ENCODE data around the gene TDP1. TPM values are rescaled to one million over a fixed set of nuclear protein-coding genes. Genes with fewer than 3 reads are reported as not detected.
A peak's percentile ranks its signal among the peaks of the same experiment; 100 is the strongest.

TDP1 gene
- total RNA-seq, 2 donors from 2014 or later = 12.6 to 13.2 TPM

DNA sequence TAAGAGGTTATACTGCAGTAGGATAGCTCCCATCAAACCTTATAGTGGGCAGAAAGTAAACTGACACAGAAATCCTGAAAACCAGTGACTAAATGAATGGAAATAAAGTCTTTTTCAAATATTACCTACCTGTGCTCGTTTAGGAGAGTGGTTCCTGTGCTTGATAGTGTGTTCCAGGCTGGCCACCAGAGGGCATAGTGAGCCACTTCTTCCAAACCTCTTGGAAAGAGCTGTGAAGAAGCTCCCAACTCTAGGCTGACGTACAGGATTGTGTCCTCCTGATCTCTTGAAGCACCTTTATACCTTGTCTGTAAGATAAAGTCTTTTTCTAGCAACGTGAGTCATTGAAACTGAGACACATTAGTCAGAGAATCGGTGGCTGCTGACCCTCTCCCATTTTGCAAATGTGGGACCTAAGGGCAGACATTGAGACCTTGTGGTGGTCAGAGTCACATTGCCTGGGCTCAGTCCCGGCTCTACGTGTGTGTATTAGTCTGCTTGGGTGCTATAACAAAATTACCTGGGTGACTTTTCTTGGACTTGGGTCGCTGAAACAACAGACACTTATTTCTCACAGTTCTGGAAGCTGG, 17.6 kb downstream of the TDP1 start:
- DNase-seq = peak; percentile 49 to 70
- intact Hi-C loops (cut with DNase I, micrococcal nuclease) = loop anchor here in 1 of 2 donors (5.0 kb wide), 1 partner anchor 264 kb away; no protein-coding TSS in a partner anchor
- peak; percentile 88 for ATAC-seq

DNA sequence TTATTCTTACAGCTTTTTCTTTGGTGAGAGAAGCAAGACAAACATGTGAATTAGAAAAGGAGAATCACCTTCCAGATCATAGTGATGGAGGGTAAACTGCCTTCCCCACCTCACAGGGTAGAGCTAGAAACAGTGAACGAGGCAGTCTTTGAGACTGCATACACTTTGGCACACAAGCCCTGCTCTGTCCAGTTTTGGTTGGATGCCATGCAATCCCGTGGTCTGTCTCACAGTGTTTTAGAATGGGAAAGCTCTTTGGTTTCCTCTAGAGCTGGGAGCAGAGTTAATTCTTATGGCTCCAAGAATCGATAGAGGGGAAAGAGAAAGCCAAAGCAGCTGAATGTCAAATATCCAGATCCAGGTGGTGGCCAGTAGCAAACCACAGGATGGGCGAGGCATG, 21.9 kb downstream of the TDP1 start:
- intact Hi-C loops (cut with DNase I, micrococcal nuclease) = no loop called here
- no peak for ATAC-seq
- DNase-seq = no peak

DNA sequence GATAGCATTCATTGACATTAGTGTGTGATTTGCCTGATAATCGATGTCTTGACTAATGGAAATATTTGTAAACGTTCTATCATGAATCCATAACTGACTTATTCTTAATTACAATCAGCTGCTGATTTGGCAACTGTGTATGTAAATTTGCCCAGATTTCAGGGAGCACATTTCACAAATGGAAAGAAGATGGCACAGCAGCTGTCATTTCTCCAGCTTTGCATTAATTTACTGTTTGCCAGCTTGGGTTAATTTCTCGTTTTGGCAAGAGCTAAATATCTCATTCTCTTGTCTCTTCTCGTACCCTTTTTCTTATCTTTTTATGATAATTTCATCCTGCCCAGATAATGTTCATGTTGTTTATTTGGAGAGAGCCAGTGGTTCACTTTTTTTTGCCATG, 22.9 kb downstream of the TDP1 start:
- intact Hi-C loops (cut with DNase I, micrococcal nuclease) = no loop called here
- DNase-seq = no peak
- no peak for ATAC-seq

DNA sequence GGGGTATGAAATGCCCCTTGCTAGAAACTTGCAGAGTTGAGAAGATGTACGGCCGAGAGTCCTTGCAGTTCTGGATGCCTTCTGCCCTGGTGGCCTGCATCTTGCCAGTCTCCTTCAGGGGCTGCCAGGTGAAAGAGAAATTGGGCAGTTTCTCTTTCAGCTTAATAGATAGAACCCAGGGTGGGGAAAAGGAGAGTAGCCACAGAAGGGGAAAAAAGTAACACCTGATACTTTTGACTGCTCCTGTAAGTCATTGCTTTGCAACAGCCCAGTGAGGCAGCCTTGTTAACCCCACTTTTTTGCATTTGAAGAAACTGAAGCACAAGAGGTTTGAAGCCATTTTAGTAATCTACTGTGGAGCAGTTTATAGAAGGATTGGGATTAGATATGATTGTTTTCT, 27.6 kb downstream of the TDP1 start:
- intact Hi-C loops (cut with DNase I, micrococcal nuclease) = no loop called here
- ATAC-seq (no peak), DNase-seq (no peak)

DNA sequence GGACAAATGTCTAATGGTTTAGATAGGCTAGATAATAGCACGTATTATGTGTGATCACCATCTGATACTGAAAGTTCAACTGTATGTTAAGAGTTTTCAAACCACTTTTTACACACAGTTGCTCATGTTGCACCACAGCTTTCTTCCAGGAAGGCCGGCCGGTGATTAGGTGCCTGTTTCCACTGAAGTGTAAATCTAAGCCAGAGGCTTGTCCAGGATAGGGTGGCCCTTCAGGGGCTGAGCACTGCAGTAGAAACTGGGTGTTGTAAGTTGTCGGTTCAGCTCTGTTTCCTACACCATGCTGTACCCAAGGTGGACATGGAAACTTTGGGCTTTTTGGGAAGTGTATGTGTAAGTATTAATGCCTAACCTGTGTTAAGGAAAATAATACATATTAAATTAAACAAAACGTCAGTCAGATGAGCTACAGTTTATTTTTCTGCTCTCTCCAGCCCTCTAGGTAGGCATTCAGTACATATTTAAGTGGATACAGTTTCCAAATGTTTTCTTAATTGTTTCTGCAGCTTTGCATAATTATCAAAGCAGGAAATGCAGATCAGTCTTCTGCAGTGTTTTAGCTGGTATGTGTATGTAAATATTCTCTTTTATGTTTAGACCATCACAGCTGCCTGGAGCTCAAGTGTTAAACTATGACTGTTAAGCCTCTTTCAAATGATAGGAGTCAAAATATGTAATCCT, 30.9 kb downstream of the TDP1 start:
- ATAC-seq (no peak), DNase-seq (no peak)
- intact Hi-C loops (cut with DNase I, micrococcal nuclease) = no loop called here

DNA sequence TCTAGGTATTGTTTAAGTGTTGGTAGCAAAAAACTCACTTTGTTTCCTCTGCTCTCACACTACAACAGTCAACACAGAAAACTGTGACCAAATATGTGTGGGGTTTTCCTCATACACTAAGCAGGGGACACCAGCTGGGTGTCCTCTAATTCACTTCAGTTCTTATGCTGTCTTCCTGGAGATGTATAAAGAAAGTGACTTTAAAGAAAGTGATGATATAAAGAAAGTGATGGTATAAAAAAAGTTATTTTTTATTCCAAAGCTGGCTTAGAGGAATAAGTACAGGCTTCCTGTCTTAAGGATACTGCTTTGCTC, 31.4 kb downstream of the TDP1 start:
- ATAC-seq (no peak), DNase-seq (no peak)
- intact Hi-C loops (cut with DNase I, micrococcal nuclease) = no loop called here

DNA sequence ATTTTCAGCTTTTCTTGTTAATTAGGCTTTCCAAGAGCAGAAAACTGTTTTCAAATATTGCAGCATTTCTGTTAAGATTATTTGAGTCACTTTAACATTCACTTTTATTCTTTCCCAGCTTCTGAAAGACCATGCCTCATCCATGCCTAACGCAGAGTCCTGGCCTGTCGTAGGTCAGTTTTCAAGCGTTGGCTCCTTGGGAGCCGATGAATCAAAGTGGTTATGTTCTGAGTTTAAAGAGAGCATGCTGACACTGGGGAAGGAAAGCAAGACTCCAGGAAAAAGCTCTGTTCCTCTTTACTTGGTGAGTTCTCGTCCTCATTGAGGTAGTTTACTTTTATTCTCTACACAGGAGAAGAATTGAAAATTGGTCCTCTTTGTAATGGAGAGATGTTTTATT, 33.1 kb downstream of the TDP1 start:
- DNase-seq (no peak), ATAC-seq (no peak)
- intact Hi-C loops (cut with DNase I, micrococcal nuclease) = no loop called here

DNA sequence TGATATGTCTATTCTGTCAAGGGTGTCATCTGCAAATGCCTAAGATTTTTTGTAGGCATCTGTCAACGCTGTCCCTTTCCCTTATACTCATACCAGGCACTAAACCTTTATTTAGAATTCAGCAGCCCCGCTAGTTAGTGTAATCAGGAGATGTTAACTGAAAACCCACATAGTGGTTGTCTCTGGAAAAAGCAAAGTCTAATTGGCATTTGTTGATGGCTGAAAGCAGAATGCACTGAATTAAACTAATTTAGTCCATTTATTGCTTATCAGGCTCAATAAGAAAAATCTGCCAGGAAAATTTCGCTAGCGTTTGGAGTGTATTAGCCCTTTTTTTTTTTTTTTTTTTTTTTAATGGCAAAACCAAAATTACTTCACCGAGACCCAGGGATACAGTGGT, 34.5 kb downstream of the TDP1 start:
- DNase-seq (no peak), ATAC-seq (no peak)
- intact Hi-C loops (cut with DNase I, micrococcal nuclease) = no loop called here

DNA sequence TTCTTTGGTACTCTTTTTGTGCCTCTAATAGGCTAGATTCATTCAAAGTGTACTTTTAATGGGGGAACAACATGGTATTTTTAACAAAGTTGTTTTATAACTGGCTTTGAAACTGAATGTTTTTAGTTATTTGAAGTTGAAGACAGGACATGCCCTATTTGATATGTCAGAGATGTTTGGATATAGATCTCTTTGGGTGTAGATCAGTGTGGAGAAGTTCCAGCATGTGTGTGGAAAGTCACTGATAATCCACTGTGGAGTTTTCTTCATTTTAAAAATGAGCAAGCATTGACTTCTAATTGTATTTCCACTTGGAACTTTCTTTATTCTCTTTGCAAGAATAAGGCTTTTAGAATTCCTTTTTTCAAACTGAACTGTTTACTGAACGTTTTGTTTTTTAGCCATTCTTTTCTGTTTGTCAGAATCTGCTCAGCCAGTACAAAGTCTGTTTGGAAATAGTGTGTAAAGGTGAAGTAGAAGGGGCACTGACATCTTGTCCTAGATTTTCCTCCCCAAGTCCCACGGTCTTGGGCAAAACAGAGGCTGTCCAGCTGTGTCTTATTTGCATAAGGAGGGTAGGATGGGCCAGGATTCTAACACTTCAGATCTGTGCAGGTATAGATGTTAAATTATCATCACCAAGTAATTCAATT, 35.0 kb downstream of the TDP1 start:
- DNase-seq (no peak), ATAC-seq (no peak)
- intact Hi-C loops (cut with DNase I, micrococcal nuclease) = no loop called here

DNA sequence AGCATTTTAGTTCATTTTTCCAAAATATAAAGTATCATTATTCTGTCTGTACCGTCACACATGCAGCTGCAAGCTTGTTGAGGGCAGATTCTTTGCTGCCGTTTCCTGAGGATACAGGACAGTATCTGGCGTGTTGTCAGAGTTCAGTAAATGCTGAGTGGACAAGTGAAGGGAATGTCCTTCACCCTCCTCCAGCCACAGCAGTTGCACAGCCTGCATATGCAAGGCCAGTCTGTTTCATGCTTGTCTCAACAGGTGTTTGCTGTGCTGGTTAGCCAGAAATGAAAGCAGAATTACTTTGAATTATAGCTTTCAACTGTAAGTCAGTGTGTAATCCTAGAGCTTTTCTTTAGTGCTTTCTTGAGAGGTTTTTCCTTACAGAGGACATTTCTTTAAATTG, 36.5 kb downstream of the TDP1 start:
- no peak for ATAC-seq
- intact Hi-C loops (cut with DNase I, micrococcal nuclease) = no loop called here
- DNase-seq = no peak

DNA sequence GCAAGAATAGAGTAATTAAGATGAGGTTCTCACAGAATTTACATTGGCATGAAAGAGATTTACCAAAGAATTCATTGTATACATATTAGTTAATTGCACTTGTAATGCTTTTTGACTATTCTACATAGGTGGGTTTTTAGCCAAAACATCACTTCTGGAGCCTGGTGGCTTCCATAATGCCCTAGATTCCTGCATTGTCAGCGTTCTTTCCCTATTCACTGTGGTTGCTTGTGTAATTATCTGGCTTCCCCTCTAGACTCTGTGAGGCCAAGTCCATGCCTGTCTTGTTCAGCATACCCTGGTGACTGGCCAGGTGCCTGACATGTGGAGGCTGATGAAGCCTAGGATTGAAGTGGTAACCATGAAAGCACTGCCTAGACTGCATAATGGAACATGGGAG, 41.2 kb downstream of the TDP1 start:
- ATAC-seq (no peak), DNase-seq (no peak)
- intact Hi-C loops (cut with DNase I, micrococcal nuclease) = no loop called here

DNA sequence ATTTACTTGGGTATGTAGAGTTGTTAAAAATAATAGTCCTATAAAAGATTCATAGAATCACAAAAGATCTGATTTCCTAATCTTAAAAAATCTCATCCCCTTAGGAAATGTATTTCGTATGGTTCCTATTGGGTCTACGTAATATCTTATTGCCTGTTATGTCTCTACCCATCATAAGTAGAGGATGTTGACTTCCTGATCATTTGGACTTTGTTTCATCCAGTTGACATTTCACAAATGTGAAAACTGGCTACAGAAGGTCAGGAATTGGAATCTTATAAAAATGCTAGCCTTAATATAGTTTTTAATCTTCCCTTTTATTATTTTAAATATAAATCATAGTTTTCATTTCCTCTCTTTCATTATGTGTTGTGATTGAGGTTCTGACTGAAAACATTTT, 45.2 kb downstream of the TDP1 start:
- intact Hi-C loops (cut with DNase I, micrococcal nuclease) = no loop called here
- no peak for ATAC-seq

DNA sequence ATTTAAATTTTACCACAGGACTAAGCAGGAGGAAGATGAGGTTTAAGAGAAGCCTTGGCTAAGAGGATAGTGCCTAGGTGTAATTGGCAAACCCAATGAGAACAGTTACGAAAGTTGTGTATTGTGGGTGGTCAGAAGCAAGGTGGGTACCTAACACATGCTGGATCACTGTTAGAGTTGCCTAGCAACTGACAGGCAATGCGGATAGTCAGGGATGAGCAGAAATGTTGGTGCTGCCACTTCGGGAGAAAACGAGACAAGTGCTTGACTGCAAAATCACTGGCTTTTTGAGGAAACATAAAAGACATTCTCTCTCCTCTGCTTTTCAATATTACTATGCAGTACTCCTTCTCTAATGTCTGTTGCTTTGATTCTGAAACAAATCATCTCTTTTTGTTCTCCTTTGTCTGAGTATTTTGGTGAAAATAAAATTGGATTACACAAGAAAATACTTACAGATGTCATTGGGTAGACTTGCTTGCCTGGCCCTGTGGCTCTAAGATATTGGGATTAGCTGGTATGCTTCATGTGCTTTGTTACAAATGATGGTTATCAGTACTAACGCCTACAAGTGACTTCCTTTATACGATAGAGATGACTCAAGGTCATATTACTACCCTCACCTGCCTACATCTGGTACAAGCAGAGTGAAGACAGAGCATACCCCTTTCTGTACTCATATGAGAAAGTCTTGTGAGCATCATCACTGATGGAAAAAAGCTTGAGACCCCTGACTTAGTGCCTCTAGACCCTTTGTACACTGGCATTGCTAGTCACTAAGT, 48.0 kb downstream of the TDP1 start:
- intact Hi-C loops (cut with DNase I, micrococcal nuclease) = no loop called here
- ATAC-seq (no peak), DNase-seq (no peak)

More for the DNA sequence above, 45.2 kb downstream of the TDP1 start:
- DNase-seq = no peak

DNA sequence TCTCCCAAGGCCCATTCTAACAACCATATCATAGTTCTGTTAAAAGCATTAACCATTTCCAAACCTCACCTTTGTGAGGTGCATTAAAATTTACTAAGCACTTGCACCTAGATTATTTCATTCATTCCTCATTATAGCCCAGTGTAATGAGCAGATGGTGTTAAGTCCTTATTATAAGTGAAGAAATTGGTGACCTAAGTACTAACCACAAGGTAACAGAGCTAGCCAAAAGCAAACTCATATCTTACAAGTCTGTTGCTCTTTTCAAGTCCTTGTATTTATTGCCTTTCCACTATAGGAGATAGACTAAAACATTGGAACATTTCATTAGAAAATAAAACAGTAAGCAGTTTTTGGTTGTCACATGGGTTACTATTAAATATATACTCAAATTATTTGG, 49.7 kb downstream of the TDP1 start:
- intact Hi-C loops (cut with DNase I, micrococcal nuclease) = no loop called here
- no peak for ATAC-seq
- no peak for DNase-seq

DNA sequence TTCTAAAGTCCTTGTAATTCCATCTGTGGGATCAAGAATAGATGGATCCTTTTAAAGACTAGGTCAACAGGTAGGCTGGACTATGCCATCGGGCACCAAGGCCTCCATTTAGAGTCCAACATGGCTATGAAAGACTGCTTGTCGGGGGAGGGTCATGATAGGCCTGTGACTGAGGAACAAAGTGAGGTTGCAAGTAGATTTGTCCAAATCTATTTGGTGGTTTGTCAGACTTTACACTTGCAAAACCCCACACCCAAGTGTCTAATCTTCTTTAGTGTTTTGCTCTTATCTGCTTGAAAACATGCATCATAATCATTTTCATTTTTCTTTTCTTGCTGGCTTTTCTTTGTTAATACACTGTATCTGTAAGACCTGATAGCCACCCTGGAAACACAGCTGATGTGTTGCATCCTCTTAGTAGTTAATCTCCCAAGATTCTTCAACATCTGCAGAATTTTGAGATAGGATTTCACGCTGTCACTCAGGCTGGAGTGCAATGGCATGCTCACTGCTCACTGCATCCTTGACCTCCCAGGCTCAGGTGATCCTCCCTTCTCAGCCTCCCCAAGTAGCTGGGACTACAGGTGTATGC, 50.3 kb downstream of the TDP1 start:
- intact Hi-C loops (cut with DNase I, micrococcal nuclease) = no loop called here
- ATAC-seq (no peak), DNase-seq (no peak)

DNA sequence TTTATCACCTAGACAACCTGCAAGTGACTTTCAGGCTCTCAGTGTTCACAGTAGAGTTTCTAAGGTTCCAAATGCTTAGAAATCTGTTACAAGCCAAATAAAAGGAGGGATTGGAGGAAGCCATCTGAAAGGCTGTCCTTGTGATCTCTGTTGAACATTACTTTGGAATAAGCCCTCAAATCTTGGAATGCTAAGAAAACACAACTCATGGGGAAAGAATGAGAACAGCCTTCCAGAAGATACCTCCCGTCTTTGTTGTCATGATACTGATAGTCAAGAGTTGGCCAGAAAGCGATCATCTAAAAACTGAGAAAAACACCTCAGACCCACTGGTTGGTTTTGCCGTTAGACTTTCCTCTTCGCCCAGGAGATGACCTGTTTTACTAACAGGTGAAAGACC, 61.6 kb downstream of the TDP1 start:
- DNase-seq (no peak), ATAC-seq (no peak)
- intact Hi-C loops (cut with DNase I, micrococcal nuclease) = no loop called here

DNA sequence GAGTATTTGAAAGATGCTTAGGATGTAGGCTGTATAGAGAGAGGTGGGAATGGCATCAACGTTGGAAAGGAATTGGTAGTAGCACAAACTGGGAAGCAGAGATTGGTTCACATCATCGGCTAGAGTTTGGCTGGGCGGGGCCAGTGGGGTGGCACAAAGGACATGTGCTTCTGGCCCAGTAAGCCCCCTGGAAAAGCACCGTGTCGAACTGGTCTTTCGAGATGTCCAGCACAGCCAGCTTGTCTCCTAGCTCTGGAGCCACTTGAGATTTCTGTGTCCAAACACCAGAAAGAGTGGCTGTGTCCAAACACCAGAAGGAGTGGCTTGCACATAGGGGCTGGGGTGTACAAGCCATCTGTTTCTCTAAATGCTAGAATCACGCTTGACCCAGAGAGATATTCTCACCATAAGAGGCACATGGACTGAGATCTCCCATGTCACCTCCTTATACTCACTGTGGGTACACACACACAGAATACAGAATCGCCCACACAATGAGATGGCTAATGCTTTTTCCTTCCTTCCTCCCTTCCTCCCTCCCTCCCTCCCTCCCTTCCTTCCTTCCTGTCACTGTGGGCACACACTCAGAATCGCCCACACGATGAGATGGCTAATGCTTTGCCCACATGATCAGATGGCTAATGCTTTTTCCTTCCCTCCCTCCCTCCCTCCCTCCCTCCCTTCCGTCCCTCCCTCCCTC, 64.2 kb downstream of the TDP1 start:
- ATAC-seq (no peak), DNase-seq (no peak)
- intact Hi-C loops (cut with DNase I, micrococcal nuclease) = no loop called here

DNA sequence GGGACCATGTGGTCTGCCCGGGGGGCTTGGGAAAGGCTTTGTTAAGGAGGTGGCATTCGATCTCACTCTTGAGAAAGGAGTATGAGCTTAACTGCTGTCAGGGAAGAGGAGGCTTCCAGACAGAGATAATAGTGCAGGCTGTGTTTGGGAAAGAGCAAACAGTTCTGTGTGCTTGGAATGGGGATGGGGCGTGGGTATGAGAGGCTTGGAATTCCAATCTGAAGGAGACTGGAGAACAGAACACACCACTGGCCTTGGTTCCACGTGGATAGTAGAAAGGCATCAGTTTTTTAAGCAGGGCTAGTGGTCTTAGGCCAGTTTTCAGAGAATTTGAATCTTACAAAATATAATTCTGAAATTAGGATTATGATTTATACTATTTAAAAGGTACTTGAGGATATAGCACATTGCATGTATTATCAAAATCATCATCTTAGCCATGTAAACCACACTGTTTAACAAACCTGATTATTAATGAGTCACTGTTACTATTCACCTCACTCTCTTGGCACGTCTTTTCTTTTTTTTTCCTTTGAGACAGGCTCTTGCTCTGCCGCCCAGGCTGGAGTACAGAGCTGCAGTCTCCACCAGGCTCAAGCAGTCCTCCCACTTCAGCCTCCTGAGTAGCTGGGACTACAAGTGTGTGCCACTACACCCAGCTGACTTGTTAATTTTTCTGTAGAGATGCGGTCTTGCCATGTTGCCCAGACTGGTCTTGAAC, 67.6 kb downstream of the TDP1 start:
- ATAC-seq = no peak
- intact Hi-C loops (cut with DNase I, micrococcal nuclease) = no loop called here
- no peak for DNase-seq

All from left colon (tissue), 2 donors.